Esophagus muscularis mucosa (tissue), 4 donors: ENCODE results near the gene CCDC182.

Experiments
- CTCF ChIP-seq, 3 experiments: fragments of 200-600 bp in 2 of 3; fragments of 450-650 bp in 1 of 3; sonication (generic) in 2 of 3; IDR thresholded peaks; one replicate each; pipeline ENCODE4 v1.5.1; 2017 to 2019; ENCODE audit warnings: antibody characterized with exemption in 3 of 3, mild to moderate bottlenecking in 2 of 3, moderate library complexity in 1 of 3
- EP300 ChIP-seq: sonication (generic); formaldehyde crosslinking; IDR thresholded peaks from one replicate; pipeline ENCODE4 v1.6.1; 2017; ENCODE audit warnings: antibody characterized with exemption
- POLR2A ChIP-seq: fragments of 450-650 bp; IDR thresholded peaks from one replicate; pipeline ENCODE4 v1.6.1; 2017; ENCODE audit warnings: antibody characterized with exemption, moderate library complexity, mild to moderate bottlenecking, low read depth
- POLR2AphosphoS5 ChIP-seq, 2 donors: sonication (generic); formaldehyde crosslinking; IDR thresholded peaks; one replicate each; pipeline ENCODE4 v1.6.1; 2017; ENCODE audit warnings: antibody characterized with exemption in 2 of 2

DNA sequence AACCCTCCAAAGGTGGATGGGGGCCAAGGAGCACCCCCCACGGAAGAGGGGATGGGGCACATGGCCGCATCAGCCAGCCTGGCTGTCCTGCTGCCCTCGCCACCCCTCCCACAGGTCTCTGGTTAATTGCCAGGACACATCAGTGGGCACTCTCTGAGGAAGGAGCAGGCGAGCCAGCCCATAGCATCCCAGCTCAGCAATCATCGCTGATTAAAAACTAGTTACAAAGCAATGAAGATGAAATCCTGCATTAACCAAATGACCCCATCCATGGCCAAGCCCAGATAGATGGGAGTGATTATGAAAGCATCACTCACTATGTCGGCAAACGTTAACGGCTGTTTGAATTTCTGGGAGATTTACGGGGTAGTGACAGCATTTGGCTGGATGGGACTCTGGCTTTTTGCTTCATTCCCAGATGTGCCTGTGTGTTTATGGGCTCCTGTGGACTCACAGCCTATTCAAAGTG, 45.3 kb downstream of the CCDC182 start:
- TF ChIP-seq POLR2A = no peak
- no peak for TF ChIP-seq EP300
- TF ChIP-seq CTCF (IDR thresholded peaks at IDR 0.05) = no peak
- no peak for TF ChIP-seq POLR2AphosphoS5 (IDR thresholded peaks at IDR 0.05)
